Vagina (tissue), 2 donors: ENCODE results near the gene MAPRE2.

ENCODE experiments used
- CTCF ChIP-seq, 3 experiments: fragments of 450-650 bp in 2 of 3; fragments of 200-600 bp in 1 of 3; sonication (generic) in 1 of 3; IDR thresholded peaks; one replicate each; pipeline ENCODE4 v1.5.1; 2017 to 2019; ENCODE audit warnings: antibody characterized with exemption in 3 of 3, mild to moderate bottlenecking in 2 of 3, moderate library complexity in 2 of 3
- POLR2A ChIP-seq, 2 donors: fragments of 450-650 bp; IDR thresholded peaks; one replicate each; pipeline ENCODE4 v1.6.1; 2017; ENCODE audit warnings: antibody characterized with exemption in 2 of 2, mild to moderate bottlenecking in 2 of 2, moderate library complexity in 2 of 2
- POLR2AphosphoS5 ChIP-seq, 2 donors: sonication (generic); formaldehyde crosslinking; IDR thresholded peaks; one replicate each; pipeline ENCODE4 v1.9.0; 2017; ENCODE audit warnings: antibody characterized with exemption in 2 of 2, mild to moderate bottlenecking in 2 of 2, low read depth in 1 of 2; ENCODE audit not compliant: insufficient read depth in 1 of 2

GRCh38 chr18:35157181-35157580 lies 116.0 kb downstream of the MAPRE2 start:
- no peak for TF ChIP-seq CTCF (IDR thresholded peaks at IDR 0.05)
- no peak for TF ChIP-seq POLR2A (IDR thresholded peaks at IDR 0.05)
- TF ChIP-seq POLR2AphosphoS5 (IDR thresholded peaks at IDR 0.05; ENCODE audit: insufficient read depth in 1 of 2, low read depth in 1 of 2) = no peak
